CD1c-positive myeloid dendritic cell (primary cell): ENCODE results near the gene TGFB1.
"Not testable (repeated sequence)": the region's sequence is repeated elsewhere in the genome, so short reads cannot be mapped to it uniquely, and the experiment has no call there.

Experiments used
- DNase-seq: peaks from one replicate; pipeline ENCODE4 v3.0.0-alpha.2; 2016; ENCODE audit errors: extremely low spot score

TGFB1 gene

DNA sequence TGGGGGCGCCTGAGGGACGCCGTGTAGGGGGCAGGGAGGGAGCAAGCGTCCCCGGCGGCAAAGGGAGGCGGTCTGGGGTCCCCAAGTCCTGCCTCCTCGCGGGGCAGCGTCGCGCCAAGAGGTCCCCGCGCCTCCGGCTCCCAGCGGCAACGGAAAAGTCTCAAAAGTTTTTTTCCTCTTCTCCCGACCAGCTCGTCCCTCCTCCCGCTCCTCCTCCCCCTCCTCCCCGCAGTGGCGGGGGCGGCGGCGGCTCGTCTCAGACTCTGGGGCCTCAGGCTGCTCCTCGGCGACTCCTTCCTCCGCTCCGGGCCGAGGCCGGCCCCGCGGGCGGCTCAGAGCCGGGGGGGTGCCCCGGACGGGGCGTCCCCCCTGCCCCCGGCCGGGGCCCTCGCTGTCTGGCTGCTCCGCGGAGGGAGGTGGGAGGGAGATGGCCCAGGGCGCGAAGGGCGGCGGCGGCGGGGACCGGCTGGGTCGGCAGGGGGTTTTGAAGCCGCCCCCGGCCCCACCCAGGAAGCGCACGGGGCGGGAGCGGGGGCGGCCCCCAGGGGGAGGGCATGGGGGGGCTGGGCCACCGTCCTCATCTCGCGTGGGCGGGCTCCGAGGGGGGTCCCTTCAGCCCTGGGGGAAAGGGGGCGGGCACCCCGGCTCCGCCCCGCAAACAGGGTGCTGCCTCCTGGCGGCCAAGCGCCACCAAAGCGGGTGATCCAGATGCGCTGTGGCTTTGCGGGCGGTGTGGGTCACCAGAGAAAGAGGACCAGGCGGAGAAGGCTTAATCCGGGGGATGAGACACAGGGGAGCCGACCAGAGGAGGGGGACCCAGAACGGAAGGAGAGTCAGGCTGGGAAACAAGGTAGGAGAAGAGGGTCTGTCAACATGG lies at the start of gene TGFB1:
TSS of gene TGFB1 (minus strand) at position 457 of the 877 bp plus-strand sequence. CDS start 878 bp downstream, outside the sequence.
- DNase-seq = peak; percentile 93

DNA sequence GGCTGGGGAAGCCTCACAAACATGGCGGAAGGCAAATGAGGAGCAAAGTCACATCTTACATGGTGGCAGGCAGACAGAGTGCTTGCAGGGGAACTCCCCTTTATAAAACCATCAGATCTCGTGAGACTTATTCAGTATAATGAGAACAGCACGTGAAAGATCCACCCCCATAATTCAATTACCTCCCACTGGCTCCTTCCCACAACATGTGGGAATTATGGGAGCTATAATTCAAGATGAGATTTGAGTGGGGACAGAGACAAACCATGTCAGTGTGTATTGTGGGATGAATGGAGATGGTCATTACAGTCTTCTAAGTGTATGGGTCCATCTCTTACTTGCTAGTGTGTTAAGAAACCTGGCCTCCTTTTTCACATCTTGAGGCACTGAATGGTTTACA lies 48.3 kb upstream of the TGFB1 start:
- no peak for DNase-seq

DNA sequence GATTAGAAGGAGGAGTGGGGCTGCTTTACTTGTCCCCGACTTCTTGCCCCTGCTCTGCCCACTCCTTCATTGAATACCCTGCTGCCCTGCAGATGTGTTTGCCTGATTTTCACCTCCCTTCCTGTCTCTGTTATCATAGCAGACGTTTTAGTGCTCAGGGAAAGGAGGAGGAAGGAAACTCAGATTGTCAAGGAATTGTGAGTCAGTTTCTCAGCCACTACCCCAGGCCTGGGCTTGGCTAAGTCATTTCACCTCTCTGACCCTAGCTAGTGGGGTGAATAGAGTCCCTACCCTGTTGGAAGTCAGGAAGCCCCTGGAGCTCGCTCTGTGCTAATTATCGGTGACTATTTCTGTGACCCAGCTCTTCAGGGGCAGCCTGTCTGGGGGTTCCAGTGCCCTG lies 47.8 kb upstream of the TGFB1 start:
- DNase-seq = no peak

DNA sequence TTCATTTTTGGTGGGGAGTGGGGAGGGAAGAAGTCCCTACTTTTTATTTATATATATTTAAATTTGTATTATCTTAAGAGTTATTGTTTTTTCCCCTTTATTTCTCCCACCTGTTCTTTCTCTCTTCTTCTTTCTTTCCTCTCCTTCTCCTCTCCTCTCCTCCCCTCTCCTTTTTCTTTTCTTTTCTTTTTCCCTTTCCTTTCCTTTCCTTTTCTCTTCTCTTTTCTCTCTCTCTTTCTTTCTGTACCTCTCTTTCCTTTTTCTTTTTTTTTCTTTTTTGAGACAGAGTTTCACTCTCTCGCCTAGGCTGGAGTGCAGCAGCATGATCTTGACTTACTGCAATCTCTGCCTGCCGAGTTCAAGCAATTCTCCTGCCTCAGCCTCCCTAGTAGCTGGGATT lies 45.8 kb upstream of the TGFB1 start:
- no peak for DNase-seq

DNA sequence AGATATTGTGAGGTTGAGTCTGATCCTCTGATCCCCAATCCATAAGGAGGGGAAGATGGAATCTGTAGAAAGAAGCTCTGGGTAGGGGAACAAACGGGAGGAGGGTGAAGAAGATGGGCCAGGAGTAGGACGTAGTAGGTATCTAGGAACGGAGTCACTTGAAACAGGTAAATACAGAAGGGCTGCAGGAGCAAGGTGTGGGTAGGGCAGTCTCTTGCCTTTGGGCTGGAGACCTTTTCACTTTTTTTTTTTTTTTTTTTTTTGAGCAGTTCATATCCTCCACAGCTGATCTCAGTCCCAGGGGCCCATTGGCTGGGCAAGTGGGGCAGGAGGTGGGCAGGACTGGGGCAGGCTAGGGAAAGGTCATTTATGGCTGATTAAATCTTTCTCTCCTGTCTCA lies 45.4 kb upstream of the TGFB1 start:
- no peak for DNase-seq

DNA sequence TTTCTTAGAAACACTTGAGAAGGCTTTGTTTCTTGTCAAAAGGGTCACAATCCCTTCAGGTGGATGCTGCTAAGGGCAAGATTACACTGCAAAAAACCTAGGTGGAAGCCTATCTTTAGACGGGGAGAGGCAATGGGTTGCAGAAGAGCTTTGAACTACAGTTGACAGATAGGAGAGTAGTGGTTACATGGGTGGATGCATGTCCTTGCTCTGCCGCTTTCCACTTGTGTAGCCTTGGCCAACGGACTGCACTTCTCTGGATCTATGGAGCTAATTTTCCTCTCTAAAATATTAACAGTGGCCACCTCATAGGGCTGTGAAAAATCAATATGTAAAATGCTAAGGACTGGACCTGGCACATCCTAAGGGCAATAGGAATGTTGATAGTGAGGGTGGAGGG lies 44.9 kb upstream of the TGFB1 start:
- no peak for DNase-seq

DNA sequence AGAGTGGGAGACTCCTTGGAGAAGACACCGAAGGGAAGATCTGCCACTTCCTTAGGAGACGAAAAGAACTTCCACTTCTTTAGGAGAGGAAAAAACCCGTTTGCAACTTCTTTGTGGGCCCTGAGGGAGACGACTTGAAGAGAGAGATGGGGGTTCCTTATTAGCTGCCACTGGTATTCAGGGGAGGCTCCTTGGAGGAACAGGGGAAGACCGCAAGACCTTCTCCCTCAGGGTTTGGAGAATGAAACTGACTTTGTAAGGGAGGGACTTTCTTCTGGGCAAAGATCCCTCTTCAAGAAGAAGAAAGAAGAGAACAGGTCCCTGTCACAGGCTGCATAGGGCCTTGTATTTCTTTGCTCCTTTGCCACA lies 44.3 kb upstream of the TGFB1 start:
- peak; percentile 35 for DNase-seq

DNA sequence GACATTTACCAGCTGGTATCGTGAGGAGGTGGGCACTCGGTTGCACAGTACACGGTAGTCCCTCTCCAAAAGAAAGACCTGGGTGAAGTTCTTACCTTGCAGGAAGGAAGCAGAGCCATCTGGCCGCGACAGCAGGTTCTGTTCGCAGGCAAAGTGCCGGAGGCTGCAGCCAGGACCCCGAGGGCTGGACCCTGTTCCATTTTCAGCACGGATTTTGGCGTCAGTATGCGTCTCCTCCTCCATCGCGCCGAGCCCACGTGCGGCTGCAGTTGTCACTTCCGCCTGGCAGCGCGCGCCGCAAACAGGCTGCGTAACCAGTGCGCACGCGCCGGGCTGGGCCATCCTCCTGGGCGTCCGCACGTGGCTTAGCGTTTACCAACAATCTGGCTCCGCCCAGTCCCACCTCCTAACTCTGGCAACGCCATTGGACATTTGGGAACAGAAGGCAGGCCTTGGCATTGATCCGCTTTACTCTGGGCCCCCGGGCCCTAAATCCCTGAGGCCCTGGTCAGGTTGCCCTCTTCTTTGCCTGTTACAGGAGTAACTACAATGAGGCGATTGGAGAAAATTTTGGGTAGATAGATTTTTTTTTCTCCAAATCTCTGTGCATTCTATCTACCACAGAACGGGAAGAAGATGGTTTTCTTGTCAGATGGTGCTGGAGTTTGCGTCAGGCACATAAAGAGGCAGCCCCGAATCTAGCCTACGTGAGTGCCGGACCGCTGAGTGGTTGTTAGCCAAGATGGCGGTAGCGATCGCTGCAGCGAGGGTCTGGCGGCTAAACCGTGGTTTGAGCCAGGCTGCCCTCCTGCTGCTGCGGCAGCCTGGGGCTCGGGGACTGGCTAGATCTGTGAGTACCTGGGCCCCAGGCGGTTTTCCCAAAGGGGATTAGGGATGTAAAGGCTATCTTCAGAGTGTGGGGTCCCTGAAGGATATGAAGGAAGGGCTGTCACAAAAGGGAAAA lies 43.6 kb upstream of the TGFB1 start, which contains the start of the genes BCKDHA and EXOSC5:
TSS of gene BCKDHA (plus strand) at position 733 of the 964 bp plus-strand sequence. CDS start at position 743, 10 bp downstream.
TSS of gene EXOSC5 (minus strand) at position 274 of the 964 bp plus-strand sequence. CDS start at position 243, 31 bp downstream.
- peak; percentile 100 for DNase-seq

DNA sequence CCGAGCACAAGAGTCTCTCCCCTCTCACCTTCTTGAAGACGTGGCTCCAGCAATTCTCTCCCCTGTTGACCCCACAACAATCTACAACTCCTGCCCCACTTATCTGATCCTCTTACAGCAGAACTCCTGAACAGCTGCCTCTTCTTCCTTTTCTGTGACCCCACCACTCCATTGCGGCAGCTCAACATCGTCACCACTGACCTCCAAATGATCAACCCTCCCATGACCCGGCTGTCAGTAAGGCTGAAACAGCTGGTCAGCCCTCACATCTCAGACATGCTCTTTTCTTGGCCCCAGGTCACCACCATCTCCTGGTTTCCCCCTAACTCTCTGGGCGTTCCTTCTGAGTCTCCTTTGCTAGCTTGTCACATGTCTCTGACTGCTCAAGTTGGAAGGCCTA lies 41.6 kb upstream of the TGFB1 start:
- no peak for DNase-seq

DNA sequence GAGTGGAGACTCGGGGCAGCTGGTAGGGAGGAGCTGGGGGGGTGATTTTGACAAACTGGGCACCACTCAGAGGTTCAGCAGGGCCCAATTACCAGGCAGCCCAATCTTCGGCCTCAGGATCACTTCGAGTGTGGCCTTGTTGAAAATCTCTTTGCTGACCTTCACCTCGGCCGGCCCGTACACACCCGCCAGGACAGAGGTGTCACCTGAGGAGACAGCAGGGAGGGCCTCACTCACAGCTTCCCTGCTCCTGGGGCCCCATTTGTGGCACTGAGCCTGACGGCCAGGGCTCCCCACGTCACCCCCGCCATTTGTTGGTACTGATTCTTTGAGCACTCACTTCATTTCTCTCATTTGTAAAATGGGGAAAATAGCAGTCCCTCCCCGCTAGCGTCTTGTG lies 39.1 kb upstream of the TGFB1 start:
- no peak for DNase-seq

DNA sequence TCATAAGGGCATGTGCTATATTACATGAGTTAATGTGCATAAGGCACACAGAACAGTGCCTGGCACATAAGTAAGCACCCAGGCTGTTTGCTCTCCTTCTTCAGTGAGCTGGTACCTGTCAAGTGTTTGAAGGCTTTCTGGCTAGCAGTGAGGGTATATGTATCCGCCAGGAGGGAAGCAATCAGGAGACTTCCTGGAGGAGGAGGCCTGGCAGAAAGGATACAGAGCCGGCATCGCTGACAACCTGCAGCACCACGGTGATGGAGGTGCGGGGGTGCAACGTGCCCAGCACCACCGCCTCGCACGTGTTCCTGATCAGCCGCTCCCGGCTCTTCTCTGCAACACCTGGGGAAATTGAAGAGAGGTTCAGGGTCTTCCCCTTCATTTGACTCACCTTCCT lies 37.9 kb upstream of the TGFB1 start:
- no peak for DNase-seq

DNA sequence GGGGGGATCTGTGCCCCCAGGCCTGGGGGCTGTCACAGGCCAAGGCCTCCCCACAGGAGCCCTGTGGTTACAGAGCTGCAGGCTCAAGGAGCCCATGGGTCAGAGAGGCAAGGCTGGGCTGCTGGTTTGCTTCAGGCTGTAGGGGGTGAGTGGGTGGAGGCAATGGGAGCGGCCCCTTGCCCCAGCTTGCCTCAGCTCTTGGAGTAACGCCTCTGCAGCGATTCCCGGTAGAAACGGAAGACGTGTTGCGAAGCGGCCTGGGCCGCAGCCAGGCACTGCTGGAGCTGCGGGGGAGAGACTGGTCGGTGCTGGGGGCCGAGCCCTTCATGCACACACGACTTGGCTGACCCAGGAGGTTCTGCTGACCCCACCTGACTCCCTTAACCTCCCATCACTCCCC lies 32.7 kb upstream of the TGFB1 start:
- DNase-seq = no peak

DNA sequence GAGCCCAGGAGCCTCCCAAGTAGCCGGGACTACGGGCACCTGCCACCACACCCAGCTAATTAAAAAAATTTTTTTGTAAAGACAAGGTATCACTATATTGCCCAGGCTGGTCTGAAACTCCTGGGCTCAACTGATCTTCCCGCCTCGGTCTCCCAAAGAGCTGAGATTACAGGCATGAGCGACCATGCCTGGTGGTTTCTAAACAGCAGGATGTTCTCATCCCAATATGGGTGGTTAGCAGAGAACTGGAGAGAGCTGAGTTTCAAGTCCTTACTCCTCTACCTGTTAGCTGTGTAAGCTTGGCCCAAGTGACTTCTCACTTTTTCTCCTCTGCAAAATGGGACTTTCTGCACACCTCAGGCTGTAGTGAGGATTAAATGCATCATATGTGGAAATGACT lies 30.6 kb upstream of the TGFB1 start:
- DNase-seq = no peak

DNA sequence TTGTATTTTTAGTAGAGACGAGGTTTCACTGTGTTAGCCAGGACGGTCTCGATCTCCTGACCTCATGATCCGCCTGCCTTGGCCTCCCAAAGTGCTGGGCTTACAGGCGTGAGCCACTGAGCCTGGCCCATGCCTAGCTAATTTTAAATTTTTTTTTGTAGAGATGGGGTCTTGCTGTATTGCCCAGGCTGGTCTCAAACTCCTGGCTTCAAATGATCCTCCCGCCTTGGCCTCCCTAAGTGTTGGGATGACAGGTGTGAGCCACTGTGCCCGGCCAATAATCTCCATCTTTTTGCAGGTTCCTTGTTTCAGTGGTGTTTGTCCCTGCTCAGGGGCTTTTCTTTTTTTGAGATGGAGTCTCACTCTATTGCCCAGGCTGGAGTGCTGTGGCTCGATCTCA lies 27.8 kb upstream of the TGFB1 start:
- not testable (repeated sequence) for DNase-seq

DNA sequence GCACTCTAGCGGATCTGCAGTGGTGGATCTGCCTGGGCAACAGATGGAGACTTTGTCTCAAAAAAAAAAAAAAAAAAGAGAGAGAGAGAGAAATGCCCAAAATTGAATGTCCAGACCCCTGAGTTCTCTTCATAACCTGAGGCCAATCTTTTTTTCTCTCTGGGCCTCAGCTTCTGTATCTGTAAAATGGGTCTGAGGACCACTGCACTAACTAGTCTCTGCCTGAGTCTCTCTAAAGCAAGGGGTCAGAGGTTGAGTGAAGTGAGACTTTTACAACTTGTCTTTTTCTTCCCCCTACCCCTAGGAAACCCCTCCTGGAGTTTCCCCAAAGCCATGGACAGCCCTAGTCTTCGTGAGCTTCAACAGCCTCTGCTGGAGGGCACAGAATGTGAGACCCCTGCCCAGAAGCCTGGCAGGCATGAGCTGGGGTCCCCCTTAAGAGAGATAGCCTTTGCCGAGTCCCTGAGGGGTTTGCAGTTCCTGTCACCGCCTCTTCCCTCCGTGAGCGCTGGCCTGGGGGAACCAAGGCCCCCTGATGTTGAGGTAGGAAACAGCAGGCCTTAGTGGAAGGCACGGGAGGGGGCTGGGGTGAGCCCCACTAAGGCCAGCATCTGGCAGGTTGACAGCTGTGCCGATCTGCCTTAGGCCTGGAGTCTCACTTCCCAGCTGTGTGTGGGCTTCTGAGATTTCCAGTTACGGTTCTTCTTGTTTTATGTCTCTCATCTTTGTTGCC lies 24.4 kb upstream of the TGFB1 start:
- DNase-seq = peak; percentile 67

DNA sequence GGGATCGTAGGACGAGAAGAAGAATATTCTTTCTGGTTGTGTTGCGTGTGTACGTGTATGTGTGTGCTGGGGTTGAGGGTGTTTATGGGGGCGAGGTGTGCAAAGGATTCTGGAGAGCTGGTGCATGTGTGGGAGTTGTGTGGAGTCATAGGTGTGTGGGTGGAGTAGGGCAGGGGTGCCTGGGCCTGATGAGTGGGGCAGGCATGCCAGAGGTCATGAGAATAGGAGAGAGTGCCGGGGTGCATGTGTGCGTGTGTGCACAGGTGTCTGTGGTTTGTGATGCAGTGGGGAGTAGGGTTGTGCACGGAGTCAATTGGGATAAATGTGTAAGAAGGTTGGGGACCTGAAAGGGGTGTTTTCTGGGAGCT lies 23.3 kb upstream of the TGFB1 start:
- peak; percentile 81 for DNase-seq

DNA sequence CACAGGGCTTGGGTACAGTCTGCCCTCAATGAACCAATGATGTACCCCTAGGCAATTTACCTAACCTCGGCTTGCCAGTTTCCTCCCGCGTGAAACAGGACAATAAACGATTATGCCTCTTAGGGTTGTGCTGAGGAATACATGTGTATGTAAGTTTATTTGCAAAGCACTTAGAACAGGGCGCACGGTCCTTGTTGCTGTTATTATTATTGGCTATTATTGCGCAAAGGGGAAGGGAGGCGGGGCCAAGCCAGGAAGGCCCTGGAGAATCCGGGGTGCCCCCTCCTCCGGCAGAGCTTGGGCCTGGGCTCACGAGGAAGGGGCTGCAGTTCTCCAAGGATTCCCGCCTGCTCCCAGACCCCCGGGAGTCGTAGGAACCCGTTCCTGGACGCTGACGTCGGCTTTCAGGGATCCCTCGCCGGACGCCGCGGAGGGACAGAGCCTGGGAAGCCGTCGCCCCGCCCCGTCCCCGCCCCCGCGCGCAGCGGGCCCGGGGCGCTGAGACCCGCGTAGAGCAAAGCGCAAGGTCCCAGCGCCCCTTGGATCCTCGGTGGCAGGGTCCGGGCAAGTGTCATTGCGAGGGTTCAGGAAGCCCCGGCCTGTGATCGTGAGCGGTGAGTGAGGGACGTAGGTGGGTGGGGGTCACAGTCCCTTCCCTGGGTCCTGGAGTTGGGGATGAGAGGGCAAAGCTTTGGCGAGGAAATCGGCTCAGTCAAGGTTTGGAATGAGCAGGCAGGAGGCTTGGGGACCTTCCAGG lies 22.7 kb upstream of the TGFB1 start, which contains the start of gene TMEM91:
TSS of gene TMEM91 (plus strand) at position 293 of the 757 bp plus-strand sequence. CDS start 1,777 bp downstream, outside the sequence.
- DNase-seq = peak; percentile 53

DNA sequence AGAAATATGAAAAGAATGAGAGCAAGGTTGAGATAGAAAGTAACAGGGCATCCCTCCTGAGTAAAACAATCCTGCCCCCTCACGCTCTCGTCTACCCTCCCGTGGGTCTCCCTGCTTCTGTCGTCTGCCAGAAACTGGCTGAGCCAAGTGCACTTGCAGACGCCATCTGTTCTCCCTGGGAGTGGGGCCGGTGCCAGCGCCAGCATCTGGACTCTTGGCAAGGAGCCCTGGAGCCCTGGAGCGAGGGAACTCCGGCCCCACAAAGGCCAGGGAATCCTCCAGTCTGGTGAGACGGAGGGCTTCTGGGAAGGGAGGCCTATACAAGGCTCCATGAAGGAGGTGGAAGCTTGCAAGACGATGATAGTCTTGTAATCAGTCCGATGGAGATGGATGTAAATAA lies 20.3 kb upstream of the TGFB1 start:
- DNase-seq = no peak

DNA sequence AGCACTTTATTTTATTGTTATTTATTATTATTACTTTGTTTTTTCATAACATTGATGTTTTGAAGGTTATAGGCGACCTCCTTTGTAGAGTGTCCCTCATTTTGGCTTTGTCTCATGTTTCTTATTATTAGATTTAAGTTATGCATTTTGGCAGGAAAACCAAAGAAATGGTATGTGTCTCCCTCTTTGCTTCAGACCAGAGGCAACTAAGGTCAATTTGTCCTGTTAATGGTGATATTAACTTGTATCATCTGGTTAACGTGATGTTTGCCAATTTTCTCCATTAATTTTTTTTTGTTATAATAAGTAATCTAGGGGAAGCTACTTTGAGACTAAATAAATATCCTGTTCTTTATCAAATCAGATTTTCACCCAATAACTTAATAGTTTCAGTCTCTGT lies 18.8 kb upstream of the TGFB1 start:
- no peak for DNase-seq

DNA sequence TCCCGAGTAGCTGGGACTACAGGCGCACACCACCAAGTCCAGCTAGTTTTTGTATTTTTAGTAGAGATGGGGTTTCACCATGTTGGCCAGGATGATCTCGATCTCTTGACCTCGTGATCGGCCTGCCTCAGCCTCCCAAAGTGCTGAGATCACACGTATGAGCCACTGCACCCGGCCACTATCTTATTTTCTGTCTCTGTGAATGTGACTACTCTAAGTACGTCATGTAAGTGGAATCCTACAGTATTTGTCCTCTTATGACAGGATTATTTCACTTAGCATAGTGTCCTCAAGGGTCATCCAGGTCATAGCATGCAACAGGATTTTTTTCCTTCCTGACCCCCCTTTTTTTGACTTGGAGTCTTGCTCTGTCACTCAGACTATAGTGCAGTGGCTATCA lies 17.8 kb upstream of the TGFB1 start:
- no peak for DNase-seq

DNA sequence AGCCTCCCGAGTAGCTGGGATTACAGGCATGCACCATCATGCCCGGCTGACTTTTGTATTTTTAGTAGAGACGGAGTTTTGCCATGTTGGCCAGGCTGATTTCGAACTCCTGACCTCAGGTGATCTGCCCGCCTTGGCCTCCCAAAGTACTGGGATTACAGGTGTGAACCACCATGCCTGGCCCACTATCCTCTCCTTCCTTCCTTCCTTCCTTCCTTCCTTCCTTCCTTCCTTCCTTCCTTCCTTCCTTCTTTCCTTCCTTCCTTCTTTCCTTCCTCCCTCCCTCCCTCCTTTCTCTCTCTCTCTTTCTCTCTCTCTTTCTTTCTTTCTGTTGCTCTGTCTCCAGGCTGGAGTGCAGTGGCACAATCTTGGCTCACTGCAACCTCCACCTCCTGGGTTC lies 17.4 kb upstream of the TGFB1 start:
- DNase-seq = not testable (repeated sequence)
